Fibroblast of pulmonary artery (primary cell): ENCODE measurements around the gene ZCCHC2.

Experiments used
- DNase-seq: peaks from one replicate; pipeline ENCODE4 v3.0.0-alpha.2; 2010; ENCODE audit warnings: low read depth
- H3K4me3 ChIP-seq: replicated peaks from 2 replicates; pipeline ENCODE4 v1.5.1; 2011; ENCODE audit warnings: low read depth, mild to moderate bottlenecking, control low read depth, low read length, moderate library complexity
- CTCF ChIP-seq: IDR thresholded peaks from 2 replicates; pipeline ENCODE4 v1.5.1; 2011; ENCODE audit warnings: mild to moderate bottlenecking, control low read depth, low read length, inconsistent platforms; ENCODE audit errors: missing control alignments

ZCCHC2 gene

DNA sequence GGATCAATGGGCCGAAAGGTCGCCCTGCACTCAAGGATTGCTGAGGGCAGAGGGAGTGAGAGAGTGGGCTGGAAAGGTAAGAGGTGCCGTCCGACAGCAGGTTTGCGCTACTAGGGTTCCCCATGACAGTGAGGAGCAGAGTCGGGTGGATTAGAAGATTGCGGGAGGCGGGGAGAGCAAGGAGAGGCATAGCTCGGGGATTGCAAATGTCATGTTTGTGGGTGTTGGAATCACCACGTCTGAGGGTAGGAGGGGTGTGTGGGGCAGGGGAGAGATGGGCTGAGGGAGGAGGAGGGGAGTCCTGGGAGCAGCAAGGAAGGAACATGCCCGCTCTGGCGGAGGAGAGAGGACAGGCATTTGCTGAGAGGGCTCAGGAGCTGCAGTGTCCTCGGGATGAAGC is 81.2 kb downstream of the ZCCHC2 start:
- H3K4me3 ChIP-seq: no peak overlapping the region
- DNase-seq: no peak
- no peak for TF ChIP-seq CTCF

GRCh38 chr18:62605685-62606084 is 82.9 kb downstream of the ZCCHC2 start:
- no peak for TF ChIP-seq CTCF
- DNase-seq: no peak
- no peak overlapping the region for H3K4me3 ChIP-seq

- DNase-seq: no peak
- TF ChIP-seq CTCF: no peak
- no peak overlapping the region for H3K4me3 ChIP-seq
Measured at GRCh38 chr18:62606106-62606505, 83.3 kb downstream of the ZCCHC2 start.

DNA sequence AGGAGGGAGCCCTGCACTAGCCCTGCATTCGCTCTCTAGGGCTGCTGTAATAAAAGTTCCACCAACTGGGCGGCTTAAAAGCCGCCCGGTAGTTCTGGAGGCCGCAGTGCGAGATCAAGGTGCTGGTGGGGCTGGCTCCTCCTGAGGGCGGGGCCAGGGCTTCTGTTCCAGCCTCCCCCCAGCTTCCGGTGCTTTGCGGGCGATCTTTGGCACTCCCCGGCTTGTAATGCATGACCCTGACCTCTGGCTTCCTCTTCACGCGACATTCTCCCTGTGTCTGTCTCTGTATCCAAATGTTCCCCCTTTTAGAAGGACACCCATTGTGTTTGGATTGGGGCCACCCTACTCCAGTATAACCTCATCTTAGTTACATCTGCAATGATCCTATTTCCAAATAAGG is 84.5 kb downstream of the ZCCHC2 start:
- no peak overlapping the region for H3K4me3 ChIP-seq
- no peak for DNase-seq
- no peak for TF ChIP-seq CTCF

- no peak for TF ChIP-seq CTCF
- no peak for DNase-seq
- no peak overlapping the region for H3K4me3 ChIP-seq
Measured at GRCh38 chr18:62607708-62608428, 85.0 kb downstream of the ZCCHC2 start.

- no peak for TF ChIP-seq CTCF
- DNase-seq: no peak
- no peak overlapping the region for H3K4me3 ChIP-seq
Measured at GRCh38 chr18:62609764-62610163, 86.9 kb downstream of the ZCCHC2 start.

DNA sequence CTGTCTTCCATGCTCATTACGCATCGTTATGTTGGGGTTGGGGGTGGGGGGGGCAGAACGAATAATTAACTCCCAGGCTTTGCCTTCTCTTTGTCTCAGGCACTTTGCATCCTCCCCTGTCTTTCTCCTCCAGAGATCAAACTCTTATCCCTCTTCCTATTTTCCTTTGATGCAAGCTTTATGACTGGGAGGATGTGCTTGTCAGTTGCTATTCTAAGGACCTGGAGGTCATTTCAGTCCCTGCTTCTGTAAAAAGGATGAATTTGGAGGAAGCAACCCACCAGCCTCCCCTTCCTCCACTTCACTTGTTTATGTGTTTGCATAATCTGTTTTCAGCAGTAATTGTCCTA is 87.5 kb downstream of the ZCCHC2 start:
- no peak for DNase-seq
- no peak overlapping the region for H3K4me3 ChIP-seq
- no peak for TF ChIP-seq CTCF
